GM18907 (cell line): Measurements from ENCODE around the gene SFSWAP.
"Not testable (repeated sequence)": the region's sequence is repeated elsewhere in the genome, so short reads cannot be mapped to it uniquely, and the experiment has no call there.

Experiments used
- ATAC-seq: cut with Tn5 transposase; IDR thresholded peaks from one replicate; pipeline ENCODE4 v1.9.1; 2021; ENCODE audit warnings: mild to moderate bottlenecking, moderate library complexity; ENCODE audit not compliant: unreplicated experiment

Gene SFSWAP

DNA sequence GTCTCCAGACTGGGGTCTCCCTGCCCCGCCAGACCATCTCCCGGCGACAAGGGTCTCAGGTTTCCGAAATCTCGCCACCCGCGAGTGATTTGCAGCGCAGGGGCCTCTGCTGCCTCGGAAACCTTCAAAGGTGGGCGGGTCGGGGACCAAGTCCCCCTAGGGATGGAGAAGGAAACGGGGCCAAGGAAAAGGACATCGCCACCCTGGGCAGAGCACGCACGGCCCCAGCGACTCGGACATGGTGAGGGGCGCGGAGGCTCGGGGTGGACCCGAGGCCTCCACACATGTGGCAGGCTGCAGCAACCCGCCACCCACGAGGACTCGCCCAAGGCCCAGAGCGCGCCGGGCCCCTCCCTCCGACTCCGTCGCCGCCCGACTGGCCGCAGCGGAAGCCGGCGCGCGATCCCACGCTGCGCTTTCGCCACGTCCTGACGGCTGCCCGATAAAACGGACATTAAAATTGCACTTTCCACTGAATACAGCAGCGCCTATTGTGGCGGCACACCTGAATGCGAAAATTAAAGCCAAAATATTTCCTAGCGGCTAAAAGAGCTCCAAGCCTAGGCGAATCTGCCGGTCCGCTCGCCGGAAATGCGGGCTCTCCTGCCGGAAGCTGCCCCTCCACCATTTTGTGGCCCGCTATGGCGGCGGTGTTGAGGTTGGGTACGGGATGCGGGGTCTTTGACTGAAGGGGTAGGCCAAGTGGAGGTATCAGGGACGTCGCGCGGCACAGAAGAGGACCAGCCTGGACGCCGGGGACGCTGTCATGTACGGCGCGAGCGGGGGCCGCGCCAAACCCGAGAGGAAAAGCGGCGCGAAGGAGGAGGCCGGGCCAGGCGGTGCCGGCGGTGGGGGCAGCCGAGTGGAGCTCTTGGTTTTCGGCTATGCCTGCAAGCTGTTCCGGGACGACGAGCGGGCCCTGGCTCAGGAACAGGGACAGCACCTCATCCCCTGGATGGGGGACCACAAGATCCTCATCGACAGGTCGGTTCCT lies at the start of gene SFSWAP:
TSS of gene SFSWAP (plus strand) at position 627 of the 994 bp plus-strand sequence. CDS start at position 767, 140 bp downstream.
- peak; percentile 89 for ATAC-seq

DNA sequence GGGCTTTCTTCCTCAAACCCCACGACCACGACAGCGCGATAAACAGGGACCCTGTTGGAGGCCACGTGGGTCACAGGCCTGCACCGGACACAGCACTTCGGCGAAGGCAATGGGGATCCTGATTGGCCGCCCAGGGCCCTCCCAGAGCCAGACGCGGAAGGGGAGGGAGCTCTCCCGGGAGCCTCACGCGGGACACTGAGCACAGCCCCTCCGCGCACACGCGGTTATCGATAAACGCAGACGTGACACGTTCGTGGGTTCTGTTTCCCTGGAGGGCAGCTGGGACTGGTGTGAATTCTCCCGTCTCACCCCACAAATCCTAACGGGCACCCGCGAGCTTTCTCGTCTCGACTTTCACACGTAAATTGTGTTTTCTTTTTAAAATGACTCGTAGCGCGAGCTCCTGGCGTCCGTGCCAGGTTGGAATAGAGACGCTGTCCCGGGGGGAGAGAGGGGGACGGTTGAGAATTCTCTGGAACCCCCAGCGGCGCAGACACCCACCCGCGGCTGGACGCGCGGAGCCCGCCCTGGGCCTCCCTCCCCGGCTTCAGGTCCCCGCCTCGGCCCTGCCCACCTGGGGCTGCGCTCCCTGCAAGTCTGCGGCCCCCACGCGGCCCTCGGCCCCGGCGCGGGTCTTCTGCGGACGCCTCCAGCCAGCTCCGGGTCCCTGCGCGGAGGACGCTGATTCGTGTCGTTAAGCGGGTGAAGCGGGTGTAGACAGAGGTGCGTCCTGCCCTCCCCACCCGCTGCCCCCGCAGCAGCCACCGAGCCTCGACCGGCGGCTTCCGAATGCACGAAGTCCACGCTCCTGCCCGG lies 49.5 kb upstream of the SFSWAP start:
- not testable (repeated sequence) for ATAC-seq

DNA sequence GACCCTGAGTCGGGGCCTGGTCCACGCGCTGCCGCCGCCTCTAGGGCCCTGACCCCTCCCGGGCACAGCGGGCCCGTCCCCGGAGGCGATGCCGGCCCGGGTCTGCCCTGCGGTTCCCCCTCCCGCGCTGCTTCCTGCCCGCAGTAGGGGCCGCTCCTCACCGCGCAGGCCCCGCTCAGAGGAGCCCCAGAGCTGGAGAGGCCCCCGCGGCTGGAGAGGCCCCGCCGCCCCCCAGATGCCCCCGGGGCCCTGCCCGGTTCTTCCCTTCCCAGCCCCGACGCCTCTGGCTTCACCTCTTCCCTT lies 49.0 kb upstream of the SFSWAP start:
- ATAC-seq = not testable (repeated sequence)

DNA sequence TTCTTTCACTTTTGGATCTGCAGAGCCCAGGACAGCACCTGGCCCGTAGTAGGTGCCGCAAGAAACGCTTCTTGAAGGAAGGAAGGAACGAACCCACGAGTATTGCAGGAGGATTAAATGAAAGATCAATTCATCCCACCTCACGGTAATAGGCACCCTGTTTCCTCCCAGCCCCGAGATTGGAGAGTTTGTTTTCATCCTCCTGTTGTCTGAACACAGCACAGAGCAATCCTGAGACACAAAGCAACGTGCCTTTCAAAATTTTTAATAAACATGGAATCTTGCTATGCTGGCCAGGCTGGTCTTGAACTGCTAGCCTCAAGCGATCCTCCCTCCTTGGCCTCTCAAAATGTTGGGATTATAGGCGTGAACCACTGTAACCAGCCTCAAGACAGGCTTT lies 48.5 kb upstream of the SFSWAP start:
- ATAC-seq = not testable (repeated sequence)

DNA sequence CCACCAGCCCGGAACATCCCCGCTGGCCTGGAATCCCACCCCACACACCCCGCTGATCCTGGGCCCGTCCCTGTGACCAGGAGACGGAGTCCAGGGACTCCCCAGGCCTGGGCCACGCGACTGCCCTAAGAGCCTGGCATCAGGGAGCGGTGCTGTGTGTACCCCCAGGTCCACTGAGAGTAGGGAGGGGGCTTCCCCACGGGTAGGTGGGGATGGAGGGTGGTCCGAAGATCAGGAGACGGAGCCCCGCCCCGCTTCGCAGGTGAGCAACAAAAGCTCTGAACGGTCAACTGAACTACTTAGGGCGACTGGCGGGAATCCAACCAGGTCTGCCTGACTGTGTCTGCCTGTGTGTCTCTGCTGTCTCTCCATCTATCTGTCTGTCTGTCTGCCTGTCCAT lies 45.2 kb upstream of the SFSWAP start:
- not testable (repeated sequence) for ATAC-seq

DNA sequence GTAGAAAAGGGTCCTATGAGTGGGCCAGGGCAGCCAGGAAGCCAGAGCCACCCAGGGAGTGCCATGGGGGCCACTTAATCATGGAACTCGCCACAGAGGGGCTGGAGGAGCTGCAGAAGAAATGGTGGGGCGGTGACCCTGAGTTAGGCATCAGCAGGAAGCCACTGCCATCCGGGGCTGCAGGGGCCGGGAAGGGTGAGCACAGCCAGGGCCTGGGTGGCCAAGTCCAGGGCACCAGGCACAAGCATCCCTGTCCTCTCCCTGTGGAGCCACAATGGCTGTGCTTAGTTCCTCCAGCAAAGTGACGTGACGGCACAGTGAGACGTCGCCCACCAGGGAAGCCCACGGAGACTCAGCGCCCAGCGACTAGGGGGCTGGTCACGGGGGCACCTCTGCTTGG lies 44.4 kb upstream of the SFSWAP start:
- ATAC-seq = not testable (repeated sequence)

DNA sequence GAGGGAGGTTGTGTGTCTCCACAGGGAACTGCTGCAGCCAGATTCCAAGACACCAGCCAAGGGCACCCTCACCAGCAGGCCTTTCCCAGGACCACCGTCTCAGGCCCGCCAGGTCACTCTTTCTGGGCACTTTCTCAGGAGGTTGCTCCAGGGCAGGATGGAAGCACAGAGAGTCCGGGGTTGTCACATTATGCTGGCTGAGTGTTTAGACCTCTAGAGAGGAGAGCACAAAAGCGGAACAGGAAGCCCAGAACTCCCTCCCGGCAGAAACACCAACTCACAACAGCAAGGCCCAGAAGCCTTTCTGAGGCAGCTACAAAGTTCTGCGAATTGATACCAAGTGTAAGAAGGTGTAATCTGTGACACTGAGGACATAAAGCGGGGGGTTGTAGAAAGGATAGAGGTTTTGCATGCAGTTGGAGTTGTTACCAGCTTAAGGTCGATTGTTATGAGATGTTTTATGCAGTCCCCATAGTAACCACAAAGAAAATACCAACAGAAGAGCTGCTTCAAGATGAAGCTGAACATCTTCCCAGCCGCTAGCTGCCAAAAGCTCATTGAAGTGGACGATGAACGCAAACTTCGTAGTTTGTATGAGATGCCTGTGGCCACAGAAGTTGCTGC lies 43.8 kb upstream of the SFSWAP start:
- ATAC-seq = not testable (repeated sequence)

DNA sequence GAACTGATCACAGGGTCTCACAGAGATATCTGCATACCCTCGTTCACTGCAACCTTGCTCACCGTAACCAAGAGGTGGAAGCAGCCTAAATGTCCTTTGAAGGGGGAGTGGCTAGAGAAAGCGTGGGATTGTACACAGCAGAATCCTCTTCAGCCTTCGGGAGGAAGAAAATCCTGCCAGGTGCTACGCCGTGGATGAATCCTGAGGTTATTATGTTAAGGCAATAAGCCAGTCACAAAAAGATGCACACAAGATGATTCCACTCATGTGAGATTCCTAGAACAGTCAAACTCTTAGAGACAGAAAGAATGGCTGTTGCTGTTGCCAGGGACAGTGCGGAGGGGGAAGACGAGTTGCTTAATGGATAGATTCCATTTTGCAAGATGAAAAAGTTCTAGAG lies 39.6 kb upstream of the SFSWAP start:
- no peak for ATAC-seq

DNA sequence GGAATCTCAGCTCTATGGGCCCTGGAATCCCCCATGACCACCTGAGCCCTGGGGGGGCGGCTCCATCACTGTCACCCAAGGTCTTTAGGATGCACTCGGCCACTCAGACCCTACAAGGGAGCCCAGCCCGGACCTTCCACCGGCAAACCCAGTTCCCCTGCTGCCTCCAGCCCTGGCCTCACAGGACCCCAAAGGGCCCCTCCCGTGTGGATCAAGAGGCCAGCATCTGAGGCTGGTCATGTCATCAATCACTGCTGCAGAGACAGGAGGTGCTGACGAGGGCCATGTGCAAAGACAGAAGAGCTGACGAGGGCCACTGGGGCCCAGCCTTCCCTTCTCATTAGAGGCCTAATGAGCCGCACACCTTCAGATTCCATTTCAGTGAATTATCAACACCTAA lies 39.0 kb upstream of the SFSWAP start:
- no peak for ATAC-seq

DNA sequence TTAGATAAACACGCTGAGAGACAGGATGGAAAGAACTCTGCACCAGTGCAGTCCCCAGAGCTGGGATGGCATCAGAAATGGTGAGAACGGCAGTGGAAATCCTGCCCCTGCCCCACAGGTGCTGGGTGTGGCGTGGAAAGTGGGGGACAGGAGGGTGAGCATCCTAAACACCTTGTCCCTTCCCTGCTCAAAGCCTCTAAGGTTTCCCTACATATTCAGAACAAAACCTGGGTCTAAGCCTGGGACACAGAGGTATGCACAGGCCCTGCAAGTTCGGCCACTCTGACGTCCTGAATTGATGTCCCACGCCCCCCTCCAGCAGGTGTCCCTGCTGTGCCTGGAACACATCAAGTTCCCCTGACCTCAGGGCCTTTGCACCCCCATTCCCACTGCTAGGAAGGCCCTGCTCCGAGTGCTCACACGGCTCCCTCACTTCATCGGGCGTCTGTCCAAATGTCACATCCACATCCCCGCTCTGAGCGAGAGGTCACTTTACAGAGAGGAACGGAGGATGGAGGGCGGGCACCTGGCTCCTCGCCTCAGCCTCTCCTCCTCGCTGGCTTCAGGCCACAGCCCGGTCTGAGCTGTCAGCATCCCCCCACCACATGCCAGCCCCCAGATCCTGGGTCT lies 38.5 kb upstream of the SFSWAP start:
- no peak for ATAC-seq

DNA sequence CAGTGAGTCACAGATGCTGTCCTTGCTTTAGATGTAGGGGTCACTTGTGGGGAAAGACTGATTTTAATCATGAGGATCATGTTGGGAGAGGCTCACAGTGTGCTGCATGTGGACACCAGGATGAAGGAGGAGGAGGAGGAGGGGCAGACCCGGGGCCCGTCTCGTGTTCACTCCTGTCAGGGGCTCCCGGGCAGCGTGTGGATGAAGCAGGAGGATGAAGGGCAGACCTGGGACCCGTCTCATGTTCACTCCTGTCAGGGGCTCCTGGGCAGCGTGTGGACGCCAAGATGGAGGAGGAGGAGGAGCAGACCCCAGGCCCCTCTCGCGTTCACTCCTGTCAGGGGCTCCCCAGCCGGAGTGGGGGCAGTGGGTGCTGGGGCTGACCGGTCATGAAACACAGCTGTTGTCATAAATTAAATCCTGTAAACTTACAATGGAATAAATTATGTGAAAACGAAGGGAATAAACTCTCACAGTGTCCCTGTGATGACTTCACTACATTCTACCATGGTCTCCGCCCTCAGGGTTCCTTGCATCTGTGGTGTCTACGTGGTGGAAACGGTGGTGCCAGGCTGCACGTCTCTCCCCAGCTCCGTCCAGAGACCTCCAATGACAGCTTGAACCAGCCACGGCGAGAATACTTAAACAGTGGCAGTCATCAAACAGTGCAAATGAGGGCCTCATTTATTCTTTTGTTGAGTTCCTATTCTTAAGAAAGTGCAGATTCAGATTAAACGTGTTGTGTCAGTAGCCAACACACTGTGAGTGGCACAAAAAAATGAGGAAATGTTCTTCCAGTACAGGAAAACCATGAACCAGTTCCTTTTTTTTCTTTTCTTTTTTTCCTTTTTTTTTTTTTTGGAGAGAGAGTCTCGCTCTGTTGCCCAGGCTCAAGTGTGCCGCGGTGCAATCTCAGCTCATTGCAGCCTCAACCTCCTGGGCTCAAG lies 37.7 kb upstream of the SFSWAP start:
- no peak for ATAC-seq

DNA sequence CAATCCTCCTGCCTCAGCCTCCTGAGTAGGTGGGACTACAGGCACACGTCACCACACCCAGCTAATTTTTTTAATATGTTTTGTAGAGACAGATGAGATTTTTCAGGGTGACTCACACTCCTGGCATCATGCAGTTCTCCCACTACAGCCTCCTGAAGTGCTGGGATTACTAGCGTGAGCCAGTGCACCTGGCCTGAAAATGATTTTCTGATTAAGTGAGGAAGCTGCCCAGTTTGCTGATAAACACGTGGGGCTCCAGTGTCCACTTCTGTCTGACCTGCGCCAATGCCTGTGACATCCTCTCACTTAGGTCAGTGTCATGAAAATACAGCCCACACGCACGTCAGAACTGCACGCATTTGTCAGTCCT lies 37.0 kb upstream of the SFSWAP start:
- no peak for ATAC-seq

DNA sequence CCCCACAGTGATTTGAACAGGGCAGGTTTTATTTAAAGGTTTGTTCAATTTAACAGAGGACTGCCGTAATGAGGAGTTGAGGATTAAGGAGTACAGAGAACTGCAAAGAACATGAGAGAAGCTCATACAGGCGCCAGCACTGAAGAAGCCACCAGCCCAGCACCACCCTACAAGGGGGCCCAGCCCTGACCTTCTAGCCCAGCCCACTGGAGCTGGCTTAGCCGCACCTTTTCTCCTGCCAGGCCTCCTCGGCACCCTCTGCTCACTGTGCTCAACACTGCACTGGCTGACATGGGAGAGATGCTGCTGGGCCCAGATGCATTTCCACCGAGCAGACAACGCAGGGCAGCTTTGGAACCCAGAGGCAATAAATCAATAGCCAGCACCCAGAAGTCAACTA lies 36.5 kb upstream of the SFSWAP start:
- ATAC-seq = no peak

DNA sequence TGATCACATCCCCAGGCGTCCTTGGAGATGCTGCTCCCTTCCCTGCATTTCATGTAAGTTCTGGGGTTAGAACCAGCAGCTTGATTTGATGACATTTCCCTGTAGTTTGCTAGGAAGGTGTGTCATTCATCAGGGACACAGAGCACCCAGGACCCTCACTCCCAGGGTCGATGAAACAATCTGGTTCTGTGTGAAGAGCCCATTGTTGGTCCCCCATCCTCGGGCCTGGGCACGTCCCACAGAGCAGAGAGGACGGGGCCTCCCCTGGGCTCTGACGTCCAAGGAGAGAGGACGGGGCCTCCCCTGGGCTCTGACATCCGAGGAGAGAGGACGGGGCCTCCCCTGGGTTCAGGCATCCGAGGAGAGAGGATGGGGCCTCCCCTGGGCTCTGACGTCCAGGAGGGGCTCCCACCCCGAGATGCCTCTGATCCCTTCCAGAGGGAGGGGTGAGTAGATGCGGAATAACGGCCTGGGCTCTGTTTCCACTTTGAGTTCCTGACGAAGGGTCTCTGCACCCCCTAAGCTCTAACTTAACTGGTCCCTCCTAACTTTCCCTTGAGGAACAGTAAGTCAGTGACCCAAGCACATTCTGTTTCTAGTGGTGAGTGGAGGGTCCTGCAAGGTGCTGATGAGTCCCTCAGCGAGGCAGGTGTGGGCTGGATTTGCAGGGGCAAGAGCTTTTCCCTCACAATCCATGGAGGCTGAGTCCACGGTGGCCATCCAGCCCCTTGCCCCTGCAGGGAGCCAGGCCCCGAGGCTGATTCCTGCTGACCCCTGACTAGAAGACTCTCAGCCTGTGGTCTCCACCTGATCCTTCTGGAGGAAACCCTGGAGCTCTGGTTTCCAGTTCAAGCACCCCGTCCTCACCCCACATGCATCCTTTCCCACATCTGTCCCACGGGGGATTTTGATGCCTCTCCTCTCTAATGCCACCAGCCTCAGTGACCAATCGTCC lies 35.5 kb upstream of the SFSWAP start:
- no peak for ATAC-seq

DNA sequence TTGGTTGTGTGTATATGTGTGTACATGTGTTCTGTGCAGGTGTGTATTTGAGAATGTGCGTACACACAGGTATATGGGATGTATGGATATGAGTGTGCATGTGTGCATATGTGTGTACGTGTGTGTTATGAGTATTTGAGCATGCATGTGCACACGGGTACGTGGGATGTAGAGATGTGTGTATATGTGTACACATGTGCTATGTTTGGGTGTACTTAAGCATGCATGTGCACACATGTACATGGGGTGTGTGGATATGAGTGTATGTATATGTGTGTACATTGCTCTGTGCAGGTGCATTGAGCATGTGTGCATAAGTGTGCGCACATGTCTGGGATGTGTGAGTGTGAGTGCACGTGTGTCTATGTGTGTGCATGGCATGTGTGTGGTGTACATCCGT lies 34.3 kb upstream of the SFSWAP start:
- no peak for ATAC-seq

DNA sequence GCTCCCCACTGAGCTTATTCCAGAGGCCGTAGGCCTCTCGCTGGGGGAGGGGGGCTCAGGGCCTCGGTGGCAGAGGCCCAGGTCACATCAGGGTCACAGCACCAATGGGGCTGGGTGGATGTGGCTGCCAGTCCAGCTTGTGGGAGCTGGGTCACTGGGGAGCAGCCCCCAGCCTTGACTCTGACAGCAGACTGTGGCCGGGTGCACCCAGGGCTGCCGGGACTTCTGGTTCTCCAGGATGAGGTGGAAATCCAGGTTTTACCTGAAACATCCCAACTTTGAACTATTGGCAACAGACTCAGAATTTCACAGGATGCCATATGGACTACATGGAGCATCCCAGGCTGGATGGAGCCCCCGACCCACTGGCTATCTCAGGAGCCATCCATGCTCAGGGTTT lies 33.8 kb upstream of the SFSWAP start:
- ATAC-seq = not testable (repeated sequence)

DNA sequence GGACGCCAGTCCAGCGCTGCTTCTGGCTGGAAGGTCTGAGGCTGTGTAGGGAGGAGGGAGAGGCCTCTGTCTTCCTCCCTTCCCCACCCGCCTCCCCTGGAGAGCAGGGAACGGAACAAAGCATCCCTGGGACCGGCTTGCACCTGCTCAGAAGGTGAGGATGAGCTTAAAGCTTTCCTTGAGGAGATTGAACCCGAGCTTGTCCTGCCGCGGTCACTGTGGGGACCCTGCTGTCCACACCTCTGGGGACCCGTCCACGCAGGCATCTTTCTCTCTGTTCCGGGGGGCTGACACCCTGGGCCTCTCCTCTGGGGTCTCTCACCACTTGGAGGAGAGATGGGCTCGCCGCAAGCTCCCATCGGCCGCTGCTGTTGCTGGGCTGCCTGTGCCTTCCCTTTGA lies 33.2 kb upstream of the SFSWAP start:
- no peak for ATAC-seq

DNA sequence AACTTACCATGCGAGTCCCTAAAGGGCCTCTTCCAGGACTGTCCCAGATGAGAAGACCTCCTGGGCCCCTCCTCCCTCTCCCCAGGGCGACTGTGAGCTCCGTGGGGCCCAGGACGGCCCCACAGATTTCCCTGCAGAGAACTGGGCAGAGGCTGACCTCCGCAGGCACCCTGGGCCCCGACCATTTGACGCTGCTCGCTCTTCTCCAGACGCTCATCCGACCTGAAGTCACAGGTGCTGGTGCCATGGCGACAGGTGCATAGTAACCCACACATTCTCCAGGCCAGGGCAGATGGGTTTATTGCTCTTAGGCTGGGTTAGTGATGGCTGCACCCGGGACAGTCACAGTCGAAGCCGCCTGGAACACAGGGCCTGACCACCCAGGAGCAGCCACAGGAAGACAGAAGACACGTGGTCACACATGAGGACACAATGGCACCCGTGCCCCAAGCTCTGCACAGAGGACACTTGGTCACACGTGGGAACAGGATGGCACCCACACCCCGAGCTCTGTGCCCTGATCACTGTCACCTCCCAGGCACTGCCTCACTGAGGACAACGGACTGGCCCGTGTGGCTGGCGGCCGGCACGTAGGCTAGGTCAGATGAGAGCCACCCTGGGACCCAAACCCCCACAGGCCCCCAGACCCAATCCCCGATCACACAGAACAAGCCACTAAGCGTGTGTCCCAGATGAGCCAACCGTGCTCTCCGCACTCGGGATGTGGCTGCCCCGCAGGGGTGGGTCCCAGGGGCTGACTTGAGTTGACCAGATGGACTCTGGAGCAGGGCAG lies 32.3 kb upstream of the SFSWAP start:
- not testable (repeated sequence) for ATAC-seq
